ENCODE data around the gene MANEA.

GRCh38 chr6:95546148-95546547 lies 31.2 kb upstream of the MANEA start:
- TF ChIP-seq ZFP30 (CRISPR knock-in tag; IDR thresholded peaks at IDR 0.05) (no peak), SNAI2 (CRISPR knock-in tag; IDR thresholded peaks at IDR 0.05) (no peak), PATZ1 (CRISPR knock-in tag; IDR thresholded peaks at IDR 0.05; ENCODE audit: borderline replicate concordance) (no peak)
